Suprapubic skin (tissue), 4 donors: Measurements from ENCODE around the gene POLG2. TPM values are rescaled to one million over a fixed set of nuclear protein-coding genes. Genes with fewer than 3 reads are reported as not detected.
A peak's percentile ranks its signal among the peaks of the same experiment; 100 is the strongest.

ENCODE experiments used
- DNase-seq, 2 donors: peaks; one replicate each; pipeline ENCODE4 v3.0.0-alpha.2; 2019; ENCODE audit warnings: low spot score in 2 of 2
- H3K27ac ChIP-seq: fragments of 200-600 bp; sonication (generic); one replicate; pipeline ENCODE4 v1.5.1; 2019
- H3K27me3 ChIP-seq: fragments of 200-600 bp; sonication (generic); one replicate; pipeline ENCODE4 v1.5.1; 2019
- H3K36me3 ChIP-seq: fragments of 200-600 bp; sonication (generic); one replicate; pipeline ENCODE4 v1.5.1; 2019
- H3K4me1 ChIP-seq: fragments of 200-600 bp; sonication (generic); one replicate; pipeline ENCODE4 v1.5.1; 2019
- H3K4me3 ChIP-seq: fragments of 200-600 bp; sonication (generic); one replicate; pipeline ENCODE4 v1.5.1; 2019; ENCODE audit warnings: mild to moderate bottlenecking
- H3K9me3 ChIP-seq: fragments of 200-600 bp; sonication (generic); one replicate; pipeline ENCODE4 v1.5.1; 2019
- EP300 ChIP-seq: sonication (generic); formaldehyde crosslinking; IDR thresholded peaks from one replicate; pipeline ENCODE4 v1.6.1; 2017; ENCODE audit warnings: antibody characterized with exemption
- POLR2A ChIP-seq, 2 donors: fragments of 450-650 bp; IDR thresholded peaks; one replicate each; pipeline ENCODE4 v1.6.1; 2017; ENCODE audit warnings: antibody characterized with exemption in 2 of 2, mild to moderate bottlenecking in 2 of 2, moderate library complexity in 2 of 2
- POLR2AphosphoS5 ChIP-seq, 3 donors: sonication (generic); formaldehyde crosslinking; IDR thresholded peaks; one replicate each; pipeline ENCODE4 v1.6.1; 2017; ENCODE audit warnings: antibody characterized with exemption in 3 of 3
- WGBS: methylation state at CpG from one replicate; pipeline ENCODE4 v1.1.5; 2018; 5-methylcytosine and 5-hydroxymethylcytosine counted together
- total RNA-seq, 4 donors: library from RNA; depleted of rRNA; stranded (reverse); fragments of >200 nt; gene quantifications; one replicate each; pipeline ENCODE4 v1.1.0, GENCODE V29; 2016
- TF ChIP-seq, protein P1 (sequence below), 2 donors: fragments of 200-600 bp in 1 of 2; fragments of 450-650 bp in 1 of 2; sonication (generic) in 1 of 2; IDR thresholded peaks; one replicate each; pipeline ENCODE4 v1.5.1; 2016 to 2019; ENCODE audit warnings: antibody characterized with exemption in 2 of 2, mild to moderate bottlenecking in 1 of 2, moderate library complexity in 1 of 2

Gene POLG2
- total RNA-seq, 4 donors from 2014 or later = 2.7 to 23.2 (median 5.0) TPM

- WGBS = 82% methylated on average over 2 of the region's 2 CpGs
- Histone ChIP-seq H3K4me3 (no peak overlapping the region), H3K4me1 (no peaks in the 10 kb centered on the region), H3K27ac (no peak overlapping the region), H3K27me3 (no peaks in the 10 kb centered on the region), H3K9me3 (no peaks in the 10 kb centered on the region), H3K36me3 (peaks cover 92% of the 10 kb centered on the region)
- DNase-seq = no peak
- TF ChIP-seq EP300 (no peak), POLR2AphosphoS5 (IDR thresholded peaks at IDR 0.05) (no peak), POLR2A (IDR thresholded peaks at IDR 0.05) (no peak)
- TF ChIP-seq, protein P1, sequence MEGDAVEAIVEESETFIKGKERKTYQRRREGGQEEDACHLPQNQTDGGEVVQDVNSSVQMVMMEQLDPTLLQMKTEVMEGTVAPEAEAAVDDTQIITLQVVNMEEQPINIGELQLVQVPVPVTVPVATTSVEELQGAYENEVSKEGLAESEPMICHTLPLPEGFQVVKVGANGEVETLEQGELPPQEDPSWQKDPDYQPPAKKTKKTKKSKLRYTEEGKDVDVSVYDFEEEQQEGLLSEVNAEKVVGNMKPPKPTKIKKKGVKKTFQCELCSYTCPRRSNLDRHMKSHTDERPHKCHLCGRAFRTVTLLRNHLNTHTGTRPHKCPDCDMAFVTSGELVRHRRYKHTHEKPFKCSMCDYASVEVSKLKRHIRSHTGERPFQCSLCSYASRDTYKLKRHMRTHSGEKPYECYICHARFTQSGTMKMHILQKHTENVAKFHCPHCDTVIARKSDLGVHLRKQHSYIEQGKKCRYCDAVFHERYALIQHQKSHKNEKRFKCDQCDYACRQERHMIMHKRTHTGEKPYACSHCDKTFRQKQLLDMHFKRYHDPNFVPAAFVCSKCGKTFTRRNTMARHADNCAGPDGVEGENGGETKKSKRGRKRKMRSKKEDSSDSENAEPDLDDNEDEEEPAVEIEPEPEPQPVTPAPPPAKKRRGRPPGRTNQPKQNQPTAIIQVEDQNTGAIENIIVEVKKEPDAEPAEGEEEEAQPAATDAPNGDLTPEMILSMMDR (IDR thresholded peaks at IDR 0.05) = no peak
These were observed 18.6 kb upstream of the POLG2 start for GRCh38 chr17:64515419-64515818.

GRCh38 chr17:64509179-64509578 is 12.3 kb upstream of the POLG2 start:
- TF ChIP-seq, protein P1 (IDR thresholded peaks at IDR 0.05) = no peak
- TF ChIP-seq POLR2A (IDR thresholded peaks at IDR 0.05) (no peak), EP300 (no peak)
- 93% methylated on average over 6 of the region's 6 CpGs for WGBS
- H3K27me3 ChIP-seq = no peaks in the 10 kb centered on the region

DNA sequence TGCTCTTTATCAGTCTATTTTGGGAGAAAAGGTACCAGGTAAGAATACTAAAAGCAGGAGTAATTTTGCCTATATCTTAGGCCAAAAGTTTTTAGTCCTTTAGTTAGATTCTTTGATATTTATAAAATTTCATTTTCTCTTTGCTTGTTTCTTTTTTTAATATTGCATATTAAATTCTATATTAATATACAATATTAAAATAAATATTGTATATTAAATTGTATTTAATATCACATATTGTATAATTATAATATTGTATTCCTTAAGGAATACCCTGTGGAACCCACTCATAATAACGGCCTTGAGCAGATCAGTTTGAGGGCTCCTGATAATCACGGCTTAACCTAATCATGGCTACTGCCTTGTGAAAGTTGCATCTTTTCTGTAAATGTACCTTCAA is 11.8 kb upstream of the POLG2 start:
- H3K27me3 ChIP-seq = no peaks in the 10 kb centered on the region
- H3K4me1 ChIP-seq = peaks cover 32% of the 10 kb centered on the region
- peak overlapping the region; percentile 93 for H3K4me3 ChIP-seq
- peaks cover 40% of the 10 kb centered on the region for H3K36me3 ChIP-seq
- no peak overlapping the region for H3K27ac ChIP-seq
- WGBS = 84% methylated on average over 2 of the region's 2 CpGs
- no peak for TF ChIP-seq POLR2A (IDR thresholded peaks at IDR 0.05)
- no peak for TF ChIP-seq EP300
- TF ChIP-seq, protein P1 (IDR thresholded peaks at IDR 0.05) = no peak
- no peak for TF ChIP-seq POLR2AphosphoS5 (IDR thresholded peaks at IDR 0.05)
- DNase-seq = no peak
- H3K9me3 ChIP-seq = no peaks in the 10 kb centered on the region

More at GRCh38 chr17:64509179-64509578, 12.3 kb upstream of the POLG2 start:
- peaks cover 27% of the 10 kb centered on the region for H3K4me1 ChIP-seq
- DNase-seq = no peak
- H3K4me3 ChIP-seq = no peak overlapping the region
- H3K36me3 ChIP-seq = peaks cover 40% of the 10 kb centered on the region
- H3K9me3 ChIP-seq = no peaks in the 10 kb centered on the region
- H3K27ac ChIP-seq = no peak overlapping the region

DNA sequence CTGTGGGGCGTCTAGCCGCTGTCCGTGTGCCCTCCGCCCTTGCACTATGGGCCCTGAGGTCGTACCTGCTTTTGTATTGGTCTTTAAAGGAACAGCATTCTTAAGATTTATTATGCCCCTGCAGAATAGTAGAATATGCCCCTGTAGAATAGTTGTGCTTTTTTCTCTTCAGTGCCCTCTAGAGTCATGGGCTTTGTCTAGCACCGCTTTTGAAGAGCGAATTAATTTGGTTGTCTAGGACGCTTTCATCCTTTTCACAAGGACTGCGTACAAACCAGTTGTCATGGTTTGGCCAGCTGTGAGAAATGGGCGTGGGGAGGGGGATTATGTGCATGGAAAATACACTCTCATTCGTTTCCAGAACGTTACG is 10.5 kb upstream of the POLG2 start:
- peaks cover 47% of the 10 kb centered on the region for H3K36me3 ChIP-seq
- peak in 1 of 2 donors; percentile 72 for DNase-seq
- H3K4me3 ChIP-seq = peak overlapping the region; percentile 93
- no peak for TF ChIP-seq POLR2AphosphoS5 (IDR thresholded peaks at IDR 0.05)
- no peak for TF ChIP-seq POLR2A (IDR thresholded peaks at IDR 0.05)
- TF ChIP-seq, protein P1 (IDR thresholded peaks at IDR 0.05) = peak in 1 of 2 donors; percentile 32
- TF ChIP-seq EP300 = no peak
- no peaks in the 10 kb centered on the region for H3K27me3 ChIP-seq
- peak overlapping the region; percentile 98 for H3K27ac ChIP-seq
- 0% methylated on average over 13 of the region's 13 CpGs for WGBS
- no peaks in the 10 kb centered on the region for H3K9me3 ChIP-seq
- H3K4me1 ChIP-seq = peaks cover 45% of the 10 kb centered on the region

DNA sequence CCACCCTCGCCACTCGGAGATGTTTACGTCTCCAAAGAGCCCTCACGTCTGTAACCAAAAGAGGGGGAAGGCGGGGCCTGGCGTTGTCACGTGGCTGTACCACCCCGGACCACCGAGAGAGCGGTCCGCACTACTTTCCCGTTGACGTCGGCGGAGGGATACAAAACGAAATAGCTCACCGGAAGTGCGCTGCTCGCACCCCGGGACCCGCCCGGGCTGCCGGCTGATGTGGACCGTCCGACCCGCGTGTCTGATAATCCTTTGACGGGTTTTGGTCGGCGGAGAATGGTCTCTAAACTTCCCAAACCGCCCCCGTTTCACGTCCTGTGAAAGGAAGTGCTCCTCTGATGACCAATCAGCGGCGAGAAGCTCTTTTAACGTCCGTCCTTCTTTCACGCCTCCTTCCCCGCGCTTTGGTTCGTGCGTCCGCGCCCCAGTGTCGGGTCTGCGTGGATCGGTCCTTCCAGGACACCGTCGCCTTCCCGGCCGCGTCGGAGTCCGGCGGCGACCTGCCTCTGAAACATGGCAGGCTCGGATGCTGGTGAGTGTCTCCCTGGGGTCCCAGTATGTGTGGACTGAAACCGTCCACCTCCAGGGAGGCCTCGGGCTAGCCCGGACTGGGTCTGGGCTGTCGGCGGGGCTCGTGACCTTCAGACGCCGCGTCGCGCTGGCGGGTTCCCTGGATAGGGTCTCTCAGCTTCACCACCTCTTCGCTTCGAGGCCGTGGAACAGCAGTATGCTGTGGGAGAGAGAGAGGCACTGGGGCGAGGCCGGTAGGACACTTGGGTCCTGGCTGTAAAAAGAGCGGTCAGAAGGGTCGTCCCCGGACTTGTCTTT is 9.9 kb upstream of the POLG2 start, which contains the start of gene CEP95:
Gene CEP95 (plus strand): TSS at position 402 of the 837 bp plus-strand sequence. CDS start 121 bp downstream, at position 523.
- no peaks in the 10 kb centered on the region for H3K27me3 ChIP-seq
- peak within 1 kb of the TSS; percentile 98 for H3K27ac ChIP-seq
- peaks cover 51% of the 10 kb centered on the region for H3K4me1 ChIP-seq
- peak within 1 kb of the TSS; percentile 93 for H3K4me3 ChIP-seq
- 0% methylated on average over 6 of the region's 77 CpGs for WGBS
- peak; percentile 98 for DNase-seq
- H3K9me3 ChIP-seq = no peaks in the 10 kb centered on the region
- TF ChIP-seq POLR2AphosphoS5 (IDR thresholded peaks at IDR 0.05) (peak in 2 of 3 donors; percentile 82 to 91), EP300 (no peak), POLR2A (IDR thresholded peaks at IDR 0.05) (peak; percentile 67 to 90)
- TF ChIP-seq, protein P1 (IDR thresholded peaks at IDR 0.05) = no peak
- H3K36me3 ChIP-seq = peaks cover 47% of the 10 kb centered on the region
